Large intestine (tissue), 3 donors: ENCODE data around the gene TAF6L. TPM values are rescaled to one million over a fixed set of nuclear protein-coding genes. Genes with fewer than 3 reads are reported as not detected.
"Not testable (repeated sequence)": the region's sequence is repeated elsewhere in the genome, so short reads cannot be mapped to it uniquely, and the experiment has no call there.

Experiments used
- DNase-seq, 2 donors: peaks; one replicate each; pipeline versions ENCODE4 v3.0.0 to v3.0.0-alpha.2; 2013
- H3K27ac ChIP-seq: one replicate; pipeline ENCODE4 v1.5.1; 2013; ENCODE audit warnings: low read length
- H3K27me3 ChIP-seq: 2 replicates; pipeline ENCODE4 v1.6.1; 2013; ENCODE audit warnings: low read length; ENCODE audit not compliant: control insufficient read depth, insufficient read depth
- H3K36me3 ChIP-seq: 2 replicates; pipeline ENCODE4 v1.6.1; 2013; ENCODE audit warnings: low read length; ENCODE audit not compliant: control insufficient read depth, insufficient read depth
- H3K4me1 ChIP-seq: one replicate; pipeline ENCODE4 v1.6.1; 2013; ENCODE audit warnings: low read length; ENCODE audit not compliant: control insufficient read depth, insufficient read depth
- H3K4me3 ChIP-seq: one replicate; pipeline ENCODE4 v1.5.1; 2013; ENCODE audit warnings: low read length
- H3K9me3 ChIP-seq: one replicate; pipeline ENCODE4 v1.6.1; 2013; ENCODE audit warnings: mild to moderate bottlenecking, low read depth, low read length, moderate library complexity; ENCODE audit not compliant: control insufficient read depth
- WGBS: methylation state at CpG from one replicate; pipeline ENCODE4 v1.1.5; 2013; ENCODE audit warnings: low lambda C conversion rate; ENCODE audit not compliant: insufficient coverage; 5-methylcytosine and 5-hydroxymethylcytosine counted together
- polyA plus RNA-seq: library from polyadenylated mRNA; unstranded; fragments of 120-200 nt; gene quantifications from one replicate; pipeline ENCODE4 v1.2.1, GENCODE V29; 2013

Gene TAF6L
- polyA plus RNA-seq, 1 donor = 28.5 TPM

- H3K27ac ChIP-seq = no peak overlapping the region
- H3K27me3 ChIP-seq = no peaks in the 10 kb centered on the region
- 0% methylated on average over 1 of the region's 10 CpGs for WGBS
- H3K4me1 ChIP-seq = peaks cover 14% of the 10 kb centered on the region
- H3K4me3 ChIP-seq = no peak overlapping the region
- no peak for DNase-seq
- H3K36me3 ChIP-seq = peaks cover 16% of the 10 kb centered on the region
- no peaks in the 10 kb centered on the region for H3K9me3 ChIP-seq
Observed at GRCh38 chr11:62755086-62755615, 16.0 kb upstream of the TAF6L start.

GRCh38 chr11:62757846-62758788 lies 13.1 kb upstream of the TAF6L start:
- no peak overlapping the region for H3K4me3 ChIP-seq
- no peaks in the 10 kb centered on the region for H3K27me3 ChIP-seq
- H3K36me3 ChIP-seq = peaks cover 3% of the 10 kb centered on the region
- peaks cover 21% of the 10 kb centered on the region for H3K4me1 ChIP-seq
- H3K27ac ChIP-seq = no peak overlapping the region
- no CpG with 5 or more reads among the region's 9 CpGs for WGBS
- DNase-seq = no peak
- H3K9me3 ChIP-seq = no peaks in the 10 kb centered on the region

GRCh38 chr11:62760867-62761227 lies 10.3 kb upstream of the TAF6L start:
- not testable (repeated sequence) for H3K9me3 ChIP-seq, H3K27ac ChIP-seq, DNase-seq, H3K36me3 ChIP-seq, H3K27me3 ChIP-seq
- Histone ChIP-seq H3K4me1 (peaks cover 13% of the 10 kb centered on the region), H3K4me3 (peak overlapping the region; percentile 91)
- WGBS = no CpG with 5 or more reads among the region's 9 CpGs

GRCh38 chr11:62770778-62771143 lies 435 bp upstream of the TAF6L start:
- H3K36me3 ChIP-seq = peaks cover 31% of the 10 kb centered on the region
- DNase-seq = no peak
- no peaks in the 10 kb centered on the region for H3K27me3 ChIP-seq
- no peaks in the 10 kb centered on the region for H3K9me3 ChIP-seq
- H3K27ac ChIP-seq = peak overlapping the region; percentile 93
- 0% methylated on average over 5 of the region's 18 CpGs for WGBS
- H3K4me3 ChIP-seq = peak overlapping the region; percentile 73
- peaks cover 10% of the 10 kb centered on the region for H3K4me1 ChIP-seq

- no peaks in the 10 kb centered on the region for H3K27me3 ChIP-seq
- no CpG with 5 or more reads among the region's 6 CpGs for WGBS
- H3K36me3 ChIP-seq = peaks cover 40% of the 10 kb centered on the region
- no peaks in the 10 kb centered on the region for H3K9me3 ChIP-seq
- DNase-seq = no peak
- H3K4me3 ChIP-seq = no peak overlapping the region
- H3K27ac ChIP-seq = no peak overlapping the region
- peaks cover 10% of the 10 kb centered on the region for H3K4me1 ChIP-seq
Observed at GRCh38 chr11:62774407-62774806, 3.2 kb downstream of the TAF6L start.

GRCh38 chr11:62775646-62776045 lies 4.5 kb downstream of the TAF6L start:
- no peaks in the 10 kb centered on the region for H3K9me3 ChIP-seq
- no peaks in the 10 kb centered on the region for H3K27me3 ChIP-seq
- peaks cover 8% of the 10 kb centered on the region for H3K4me1 ChIP-seq
- peaks cover 46% of the 10 kb centered on the region for H3K36me3 ChIP-seq
- no peak for DNase-seq
- no peak overlapping the region for H3K4me3 ChIP-seq
- no CpG with 5 or more reads among the region's 17 CpGs for WGBS
- H3K27ac ChIP-seq = no peak overlapping the region

- H3K4me3 ChIP-seq = no peak overlapping the region
- no peaks in the 10 kb centered on the region for H3K4me1 ChIP-seq
- no peak for DNase-seq
- peaks cover 53% of the 10 kb centered on the region for H3K36me3 ChIP-seq
- H3K9me3 ChIP-seq = no peaks in the 10 kb centered on the region
- H3K27me3 ChIP-seq = no peaks in the 10 kb centered on the region
- WGBS = 100% methylated on average over 1 of the region's 2 CpGs
- H3K27ac ChIP-seq = no peak overlapping the region
Observed at GRCh38 chr11:62777389-62777788, 6.2 kb downstream of the TAF6L start.

- Histone ChIP-seq H3K36me3 (peaks cover 59% of the 10 kb centered on the region), H3K27me3 (no peaks in the 10 kb centered on the region), H3K4me1 (no peaks in the 10 kb centered on the region), H3K9me3 (no peaks in the 10 kb centered on the region), H3K27ac (no peak overlapping the region), H3K4me3 (no peak overlapping the region)
- 100% methylated on average over 1 of the region's 3 CpGs for WGBS
- no peak for DNase-seq
Observed at GRCh38 chr11:62778441-62778840, 7.2 kb downstream of the TAF6L start.

GRCh38 chr11:62782753-62783152 lies 11.6 kb downstream of the TAF6L start:
- no peaks in the 10 kb centered on the region for H3K9me3 ChIP-seq
- no peak for DNase-seq
- no peaks in the 10 kb centered on the region for H3K27me3 ChIP-seq
- WGBS = 90% methylated on average over 2 of the region's 7 CpGs
- no peak overlapping the region for H3K27ac ChIP-seq
- H3K36me3 ChIP-seq = peaks cover 31% of the 10 kb centered on the region
- H3K4me1 ChIP-seq = peaks cover 9% of the 10 kb centered on the region
- H3K4me3 ChIP-seq = no peak overlapping the region

GRCh38 chr11:62786318-62787004 lies 15.3 kb downstream of the TAF6L start:
- peaks cover 33% of the 10 kb centered on the region for H3K36me3 ChIP-seq
- H3K27ac ChIP-seq = peak overlapping the region; percentile 94
- H3K4me1 ChIP-seq = peaks cover 18% of the 10 kb centered on the region
- H3K9me3 ChIP-seq = no peaks in the 10 kb centered on the region
- no peaks in the 10 kb centered on the region for H3K27me3 ChIP-seq
- H3K4me3 ChIP-seq = peak overlapping the region; percentile 95
- peak; percentile 86 to 89 for DNase-seq
- WGBS = no CpG with 5 or more reads among the region's 51 CpGs
